B cell (primary cell): ENCODE measurements around the gene SRSF6. TPM values are rescaled to one million over a fixed set of nuclear protein-coding genes. Genes with fewer than 3 reads are reported as not detected.

Source experiments
- ATAC-seq: fragments of 200-7000 bp; cut with Tn5 transposase; one replicate; pipeline ENCODE4 v1.10.0; 2021; ENCODE audit warnings: low read depth, mild to moderate bottlenecking, moderate number of reproducible peaks, moderate library complexity
- CTCF ChIA-PET: fragments of 350-600 bp; sonication (Branson Sonifier 250); formaldehyde crosslinking; loops from one replicate; lab custom pipeline; 2021; ENCODE audit warnings: antibody characterized with exemption, inconsistent platforms; lab: Charles Lee
- POLR2A ChIA-PET: fragments of 350-600 bp; sonication (Branson Sonifier 250); formaldehyde crosslinking; loops from one replicate; lab custom pipeline; 2021; ENCODE audit warnings: antibody characterized with exemption; lab: Charles Lee
- DNase-seq: peaks from one replicate; pipeline ENCODE4 v3.0.0; 2013
- H2AFZ ChIP-seq: 2 replicates; pipeline ENCODE4 v1.6.1; 2012; ENCODE audit warnings: mild to moderate bottlenecking, low read depth, low read length; ENCODE audit not compliant: insufficient read depth, poor library complexity, severe bottlenecking
- H3K27ac ChIP-seq, 2 donors: 1 replicate in 1 of 2; 2 replicates in 1 of 2; pipeline ENCODE4 v1.5.1; 2012 to 2013; ENCODE audit warnings: low read length in 2 of 2, mild to moderate bottlenecking in 2 of 2, moderate library complexity in 1 of 2
- H3K27me3 ChIP-seq, 4 experiments: fragments of 200-600 bp in 1 of 4; sonication (generic) in 1 of 4; replicated peaks in 1 of 4; 1 replicate in 2 of 4; 2 replicates in 2 of 4; pipeline versions ENCODE4 v1.6.1 to v1.7.0; 2013 to 2016; ENCODE audit warnings: low read length in 3 of 4, mild to moderate bottlenecking in 2 of 4, mixed read lengths in 1 of 4, moderate library complexity in 1 of 4; ENCODE audit not compliant: insufficient read depth in 4 of 4, control insufficient read depth in 3 of 4; ENCODE audit errors: control extremely low read depth in 1 of 4
- H3K36me3 ChIP-seq, 2 experiments: replicated peaks in 1 of 2; 1 replicate in 1 of 2; 2 replicates in 1 of 2; pipeline versions ENCODE4 v1.6.1 to v1.7.1; 2013; ENCODE audit warnings: low read length in 1 of 2; ENCODE audit not compliant: insufficient read depth in 2 of 2, control insufficient read depth in 1 of 2; ENCODE audit errors: control extremely low read depth in 1 of 2, extremely low read depth in 1 of 2
- H3K4me1 ChIP-seq, 2 donors: fragments of 200-600 bp in 1 of 2; sonication (generic) in 1 of 2; 1 replicate in 1 of 2; 2 replicates in 1 of 2; pipeline versions ENCODE4 v1.5.1 to v1.6.1; 2013 to 2017; ENCODE audit warnings: low read length in 2 of 2; ENCODE audit not compliant: control insufficient read depth in 2 of 2, insufficient read depth in 2 of 2
- H3K4me2 ChIP-seq: replicated peaks from 2 replicates; pipeline ENCODE3; 2012; ENCODE audit warnings: mild to moderate bottlenecking, low read depth, low read length; ENCODE audit not compliant: poor library complexity, severe bottlenecking
- H3K4me3 ChIP-seq, 5 experiments: fragments of 200-600 bp in 1 of 5; sonication (generic) in 1 of 5; 1 replicate in 3 of 5; 2 replicates in 2 of 5; pipeline versions ENCODE4 v1.5.1 to v1.7.0; 2011 to 2016; ENCODE audit warnings: low read length in 4 of 5, mild to moderate bottlenecking in 4 of 5, low read depth in 2 of 5, control low read depth in 1 of 5, moderate library complexity in 1 of 5; ENCODE audit not compliant: insufficient read depth in 1 of 5; ENCODE audit errors: control extremely low read depth in 1 of 5, extremely low read depth in 1 of 5
- H3K79me2 ChIP-seq: fragments of 200-600 bp; sonication (generic); one replicate; pipeline ENCODE4 v1.6.0; 2016; ENCODE audit warnings: low read length; ENCODE audit not compliant: control insufficient read depth, insufficient read depth
- H3K9ac ChIP-seq: fragments of 200-600 bp; sonication (generic); 2 replicates; pipeline ENCODE4 v1.6.1; 2017; ENCODE audit warnings: mild to moderate bottlenecking, low read length, moderate library complexity
- H3K9me3 ChIP-seq, 3 donors: one replicate each; pipeline versions ENCODE4 v1.6.1 to v1.7.1; 2013; ENCODE audit warnings: low read length in 2 of 3; ENCODE audit not compliant: control insufficient read depth in 2 of 3, insufficient read depth in 1 of 3; ENCODE audit errors: control extremely low read depth in 1 of 3
- H4K20me1 ChIP-seq: 2 replicates; pipeline ENCODE4 v1.6.0; 2012; ENCODE audit warnings: mild to moderate bottlenecking, low read length; ENCODE audit not compliant: insufficient read depth, control insufficient read depth, poor library complexity, severe bottlenecking
- H3K27ac Mint-ChIP-seq: one replicate; pipeline ENCODE4 v1.8.0; 2021; ENCODE audit warnings: mixed read lengths
- H3K27me3 Mint-ChIP-seq: one replicate; pipeline ENCODE4 v1.8.0; 2021; ENCODE audit warnings: mixed read lengths
- H3K4me1 Mint-ChIP-seq: one replicate; pipeline ENCODE4 v1.8.0; 2021; ENCODE audit warnings: mixed read lengths
- H3K4me3 Mint-ChIP-seq: one replicate; pipeline ENCODE4 v1.8.0; 2021; ENCODE audit warnings: mixed read lengths
- H3K9me3 Mint-ChIP-seq: one replicate; pipeline ENCODE4 v1.8.0; 2022; ENCODE audit warnings: mixed read lengths; ENCODE audit not compliant: insufficient read depth
- EZH2 ChIP-seq: IDR thresholded peaks from 2 replicates; pipeline ENCODE4 v1.6.1; 2012; ENCODE audit warnings: borderline replicate concordance, low read depth, mild to moderate bottlenecking, moderate library complexity, low read length; ENCODE audit not compliant: insufficient read depth, poor library complexity, severe bottlenecking
- WGBS: methylation state at CpG from one replicate; pipeline ENCODE4 v1.1.5; 2013; ENCODE audit warnings: missing lambda C conversion rate; ENCODE audit not compliant: insufficient coverage; 5-methylcytosine and 5-hydroxymethylcytosine counted together
- intact Hi-C: fragments of 100-400 bp; cut with micrococcal nuclease; formaldehyde crosslinking; loops from one replicate; pipeline ENCODE4 v1.10.0; 2022
- polyA plus RNA-seq: library from polyadenylated mRNA; depleted of rRNA; stranded (reverse); fragments of >200 nt; gene quantifications from 2 replicates; pipeline ENCODE4 v1.2.3, GENCODE V29; 2012
- total RNA-seq, 2 donors: library from RNA; stranded (reverse); fragments of 120-200 nt in 1 of 2; gene quantifications; 1 replicate in 1 of 2; 2 replicates in 1 of 2; pipeline versions ENCODE4 v1.2.3 to v1.2.4, GENCODE V29; 2013 to 2022
- TF ChIP-seq, protein P1 (sequence below): fragments of 200-600 bp; IDR thresholded peaks from one replicate; pipeline ENCODE4 v1.8.0; 2022; ENCODE audit warnings: antibody characterized with exemption, mild to moderate bottlenecking

The SRSF6 gene
- total and polyA plus RNA-seq, 2 donors (not counting 1 experiment from before 2014, with no cell fraction given), result 201 to 296 TPM

DNA sequence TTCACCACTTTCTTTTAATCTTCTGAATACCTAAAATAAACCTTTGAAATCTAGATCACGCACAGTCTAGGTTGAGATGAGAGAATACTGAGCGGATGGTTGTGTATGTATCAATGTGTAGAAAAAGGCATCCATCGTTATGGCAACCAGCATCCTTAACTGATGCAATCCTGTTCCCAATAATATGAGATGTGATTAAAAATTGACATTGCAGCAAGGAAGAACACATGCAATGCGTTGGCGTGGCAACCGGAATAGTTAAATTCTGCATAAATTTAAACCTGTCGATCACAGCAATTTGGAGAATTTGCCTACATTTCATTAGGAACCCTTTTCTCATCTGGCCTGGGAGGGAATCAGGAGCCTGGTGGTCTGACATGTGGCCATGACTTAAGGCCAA is 48.5 kb downstream of the SRSF6 start:
- Histone ChIP-seq H3K4me3 (no peak overlapping the region), H3K9me3 (peaks cover 0 to 12% (median 0%) of the 10 kb centered on the region in 3 donors), H3K27me3 (peaks cover 0 to 42% (median 16%) of the 10 kb centered on the region in 4 experiments), H3K4me2 (no peak overlapping the region), H3K79me2 (no peaks in the 10 kb centered on the region), H3K27ac (no peak overlapping the region), H3K9ac (no peak overlapping the region), H3K4me1 (peaks cover 9 to 15% of the 10 kb centered on the region in 2 donors), H2AFZ (no peak overlapping the region), H3K36me3 (no peaks in the 10 kb centered on the region), H4K20me1 (no peaks in the 10 kb centered on the region)
- H3K4me1 Mint-ChIP-seq, result peaks cover 7% of the 10 kb centered on the region
- peaks cover 48% of the 10 kb centered on the region for H3K27me3 Mint-ChIP-seq
- 100% methylated on average over 7 of the region's 7 CpGs for WGBS
- no peaks in the 10 kb centered on the region for H3K9me3 Mint-ChIP-seq
- peak overlapping the region; percentile 68 for H3K4me3 Mint-ChIP-seq
- DNase-seq, result no peak
- TF ChIP-seq, protein P1, sequence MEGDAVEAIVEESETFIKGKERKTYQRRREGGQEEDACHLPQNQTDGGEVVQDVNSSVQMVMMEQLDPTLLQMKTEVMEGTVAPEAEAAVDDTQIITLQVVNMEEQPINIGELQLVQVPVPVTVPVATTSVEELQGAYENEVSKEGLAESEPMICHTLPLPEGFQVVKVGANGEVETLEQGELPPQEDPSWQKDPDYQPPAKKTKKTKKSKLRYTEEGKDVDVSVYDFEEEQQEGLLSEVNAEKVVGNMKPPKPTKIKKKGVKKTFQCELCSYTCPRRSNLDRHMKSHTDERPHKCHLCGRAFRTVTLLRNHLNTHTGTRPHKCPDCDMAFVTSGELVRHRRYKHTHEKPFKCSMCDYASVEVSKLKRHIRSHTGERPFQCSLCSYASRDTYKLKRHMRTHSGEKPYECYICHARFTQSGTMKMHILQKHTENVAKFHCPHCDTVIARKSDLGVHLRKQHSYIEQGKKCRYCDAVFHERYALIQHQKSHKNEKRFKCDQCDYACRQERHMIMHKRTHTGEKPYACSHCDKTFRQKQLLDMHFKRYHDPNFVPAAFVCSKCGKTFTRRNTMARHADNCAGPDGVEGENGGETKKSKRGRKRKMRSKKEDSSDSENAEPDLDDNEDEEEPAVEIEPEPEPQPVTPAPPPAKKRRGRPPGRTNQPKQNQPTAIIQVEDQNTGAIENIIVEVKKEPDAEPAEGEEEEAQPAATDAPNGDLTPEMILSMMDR, result no peak
- TF ChIP-seq EZH2, result no peak
- ChIA-PET CTCF (no interaction called here), POLR2A (no interaction called here)
- intact Hi-C loops, result loop anchor here (2.0 kb wide), 1 partner anchor 57 kb away; no protein-coding TSS in a partner anchor
- H3K27ac Mint-ChIP-seq, result no peak overlapping the region
- no peak for ATAC-seq

DNA sequence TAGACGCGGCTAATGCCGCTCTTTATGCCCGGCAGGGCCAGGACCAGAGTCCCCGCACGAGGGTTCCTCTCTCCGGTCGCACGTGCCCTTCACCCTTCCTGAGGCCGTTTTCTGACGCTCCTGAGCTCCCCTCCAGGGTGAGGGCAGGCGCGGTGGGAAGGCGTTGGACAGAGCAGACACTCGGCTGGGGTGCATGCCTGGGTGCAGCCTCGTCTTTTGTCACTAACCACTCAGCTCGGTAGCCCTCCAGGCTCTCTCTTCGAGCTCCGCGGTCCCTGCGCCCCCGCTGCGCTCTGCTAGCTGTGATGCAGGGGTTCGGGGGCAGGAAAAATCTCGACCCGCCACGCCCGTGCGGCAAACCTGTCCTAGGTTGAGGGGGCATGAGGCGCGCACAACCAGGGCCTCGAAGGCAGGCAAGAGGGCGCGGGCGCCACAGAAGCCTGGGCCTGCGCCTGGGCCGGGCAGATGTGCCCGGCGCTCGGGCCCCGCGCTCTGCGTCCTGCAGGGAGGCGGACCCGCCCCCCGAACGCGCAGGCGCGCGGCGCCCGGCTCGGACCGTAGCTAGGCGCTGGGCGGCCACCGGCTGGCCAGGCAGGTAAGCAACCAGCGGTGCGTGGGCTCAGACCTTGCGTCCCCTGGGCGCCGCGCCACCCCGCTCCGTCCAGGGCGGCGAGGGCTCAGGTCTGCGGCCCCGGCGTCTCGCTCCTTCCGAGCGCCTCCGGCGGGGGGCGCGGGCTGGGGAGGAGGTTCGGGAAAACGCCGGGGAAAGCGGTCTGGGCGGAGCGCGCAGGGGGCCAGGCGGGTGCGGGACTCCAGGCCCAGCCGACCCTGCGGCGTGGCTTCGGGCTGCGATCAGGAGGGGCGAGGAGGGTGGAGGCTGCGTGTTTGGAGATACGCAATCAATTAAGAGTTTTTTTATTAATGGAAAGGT is 49.7 kb downstream of the SRSF6 start, which contains the start of gene L3MBTL1:
Gene L3MBTL1, plus strand, starts transcription at position 548 of the 931 bp plus-strand sequence. CDS start 5,807 bp downstream, outside the sequence.
- Histone ChIP-seq H3K27me3 (peaks cover 0 to 42% (median 16%) of the 10 kb centered on the region in 4 experiments), H3K36me3 (no peaks in the 10 kb centered on the region), H3K27ac (no peak within 1 kb of the TSS), H3K9me3 (peaks cover 0 to 12% (median 0%) of the 10 kb centered on the region in 3 donors), H3K4me3 (peak within 1 kb of the TSS; percentile 28 to 63 (median 44)), H3K79me2 (no peaks in the 10 kb centered on the region), H2AFZ (peak within 1 kb of the TSS; percentile 77), H3K4me2 (peak within 1 kb of the TSS; percentile 93), H3K9ac (peak within 1 kb of the TSS; percentile 62), H3K4me1 (peaks cover 9 to 15% of the 10 kb centered on the region in 2 donors), H4K20me1 (no peaks in the 10 kb centered on the region)
- peaks cover 7% of the 10 kb centered on the region for H3K4me1 Mint-ChIP-seq
- no peak within 1 kb of the TSS for H3K27ac Mint-ChIP-seq
- ChIA-PET CTCF (no interaction called here), POLR2A (no interaction called here)
- TF ChIP-seq, protein P1, result no peak
- TF ChIP-seq EZH2, result no peak
- H3K4me3 Mint-ChIP-seq, result peak within 1 kb of the TSS; percentile 83
- intact Hi-C loops, result loop anchor here (2.0 kb wide), 1 partner anchor 59 kb away; no protein-coding TSS in a partner anchor
- 10% methylated on average over 93 of the region's 95 CpGs for WGBS
- peaks cover 44% of the 10 kb centered on the region for H3K27me3 Mint-ChIP-seq
- no peaks in the 10 kb centered on the region for H3K9me3 Mint-ChIP-seq
- ATAC-seq (peak; percentile 55), DNase-seq (peak; percentile 29)
